Measurements from ENCODE around the gene LGALS3BP.

The LGALS3BP gene

DNA sequence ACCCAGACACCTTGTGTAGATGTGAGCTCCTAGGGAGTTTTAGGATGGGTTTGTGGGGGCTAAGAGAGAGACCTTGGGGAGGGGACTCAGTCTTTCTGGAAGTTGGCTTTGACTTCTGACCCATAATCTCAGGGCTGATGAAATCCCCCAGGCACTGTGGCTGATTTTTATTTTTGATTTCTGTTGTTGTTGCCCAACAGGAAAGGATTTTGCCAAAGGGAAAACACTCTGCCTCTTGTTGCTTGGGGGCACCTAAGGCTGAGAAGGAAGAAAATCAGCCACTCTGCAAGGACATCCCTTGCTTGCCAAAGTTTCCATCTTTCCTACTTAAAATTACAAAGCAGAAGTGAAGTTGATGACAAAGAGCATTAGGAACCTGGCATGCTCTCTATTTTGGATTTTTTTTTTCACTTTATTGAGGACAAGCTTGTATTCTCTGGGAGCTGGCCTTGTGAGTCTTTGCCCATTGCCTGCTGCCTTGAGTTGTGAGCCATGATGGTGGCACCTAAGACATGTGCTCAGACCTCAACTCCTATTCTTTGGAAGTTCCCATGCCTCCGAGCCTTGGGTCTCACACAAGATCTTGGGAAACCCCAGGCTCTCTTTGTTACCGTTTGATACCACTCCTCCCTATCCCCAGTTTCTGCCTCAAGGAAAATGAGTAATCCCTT lies 41.0 kb upstream of the LGALS3BP start:
- Histone ChIP-seq H3K9me2 (replicated peaks; ENCODE audit: insufficient read depth, low read length) (no peaks in the 10 kb centered on the region), H3K27ac (ENCODE audit: low read depth, low read length) (no peak overlapping the region), H2AFZ (ENCODE audit: low read depth, low read length, severe bottlenecking) (no peak overlapping the region), H3K4me2 (ENCODE audit: low read depth, low read length, poor library complexity, severe bottlenecking) (no peak overlapping the region), H3K27me3 (ENCODE audit: low read length) (no peaks in the 10 kb centered on the region), H3K36me3 (ENCODE audit: low read length) (no peaks in the 10 kb centered on the region), H3K9ac (ENCODE audit: low read length) (no peak overlapping the region), H3F3A (ENCODE audit: insufficient read depth) (no peaks in the 10 kb centered on the region), H4K20me1 (ENCODE audit: low read depth, low read length) (no peaks in the 10 kb centered on the region), H3K9me3 (ENCODE audit: insufficient read depth, low read length) (peaks cover 6% of the 10 kb centered on the region), H3K79me2 (ENCODE audit: insufficient read depth, low read length) (no peaks in the 10 kb centered on the region), H3K4me3 (ENCODE audit: insufficient read depth, low read length, poor library complexity, severe bottlenecking) (no peak overlapping the region)
- TF ChIP-seq, protein P1, sequence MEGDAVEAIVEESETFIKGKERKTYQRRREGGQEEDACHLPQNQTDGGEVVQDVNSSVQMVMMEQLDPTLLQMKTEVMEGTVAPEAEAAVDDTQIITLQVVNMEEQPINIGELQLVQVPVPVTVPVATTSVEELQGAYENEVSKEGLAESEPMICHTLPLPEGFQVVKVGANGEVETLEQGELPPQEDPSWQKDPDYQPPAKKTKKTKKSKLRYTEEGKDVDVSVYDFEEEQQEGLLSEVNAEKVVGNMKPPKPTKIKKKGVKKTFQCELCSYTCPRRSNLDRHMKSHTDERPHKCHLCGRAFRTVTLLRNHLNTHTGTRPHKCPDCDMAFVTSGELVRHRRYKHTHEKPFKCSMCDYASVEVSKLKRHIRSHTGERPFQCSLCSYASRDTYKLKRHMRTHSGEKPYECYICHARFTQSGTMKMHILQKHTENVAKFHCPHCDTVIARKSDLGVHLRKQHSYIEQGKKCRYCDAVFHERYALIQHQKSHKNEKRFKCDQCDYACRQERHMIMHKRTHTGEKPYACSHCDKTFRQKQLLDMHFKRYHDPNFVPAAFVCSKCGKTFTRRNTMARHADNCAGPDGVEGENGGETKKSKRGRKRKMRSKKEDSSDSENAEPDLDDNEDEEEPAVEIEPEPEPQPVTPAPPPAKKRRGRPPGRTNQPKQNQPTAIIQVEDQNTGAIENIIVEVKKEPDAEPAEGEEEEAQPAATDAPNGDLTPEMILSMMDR (IDR thresholded peaks at IDR 0.05; ENCODE audit: insufficient read depth, low read length, poor library complexity, severe bottlenecking) = no peak
- no peak for TF ChIP-seq EZH2phosphoT487 (conservative IDR thresholded peaks at IDR 0.05; ENCODE audit: low read length)

DNA sequence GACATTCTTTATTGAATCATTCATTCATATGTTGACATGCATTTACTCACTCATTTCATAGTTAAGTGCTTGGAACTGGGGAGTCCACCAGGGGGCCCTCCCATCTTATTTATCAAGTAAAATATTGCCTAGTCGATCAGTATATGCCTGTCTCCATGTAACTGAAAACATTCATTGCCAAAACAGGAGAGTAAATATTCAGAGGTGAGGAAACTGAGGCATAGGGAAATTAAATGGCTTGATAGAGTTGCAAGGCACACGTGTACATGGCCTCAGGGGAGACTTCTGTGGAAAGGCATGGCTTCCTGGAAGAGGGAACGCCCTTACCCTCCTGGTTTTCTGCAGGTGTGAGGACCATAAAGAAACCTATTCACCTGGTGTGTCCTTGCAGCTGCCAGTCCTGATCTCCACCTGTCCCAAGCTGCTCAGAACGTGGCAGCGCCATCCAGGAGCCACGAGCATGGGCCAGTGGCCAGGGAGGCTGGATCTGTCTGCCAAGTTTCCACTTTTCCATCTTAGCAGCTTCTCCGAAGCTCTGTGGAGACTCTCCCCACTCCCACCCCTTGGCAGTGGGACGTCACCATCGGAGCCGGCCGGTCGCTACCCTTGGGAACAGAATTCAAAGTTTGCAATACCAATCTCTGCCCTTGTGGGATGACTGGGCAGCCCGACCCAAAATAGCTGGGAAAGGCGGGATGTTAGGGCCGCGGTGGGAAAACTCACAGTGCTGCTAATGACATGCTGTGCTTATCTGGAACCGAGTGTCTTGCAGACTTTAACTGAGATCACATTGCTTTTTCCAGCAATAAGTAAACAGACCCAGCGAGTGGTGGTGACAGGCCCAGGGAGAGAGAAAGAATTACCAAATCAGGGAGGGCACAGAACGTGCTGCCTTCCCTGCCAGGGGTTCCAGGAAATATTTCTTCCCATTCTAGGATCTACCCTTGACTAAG lies 40.2 kb upstream of the LGALS3BP start:
- TF ChIP-seq, protein P1 (IDR thresholded peaks at IDR 0.05; ENCODE audit: insufficient read depth, low read length, poor library complexity, severe bottlenecking) = peak; percentile 43
- no peak for TF ChIP-seq EZH2phosphoT487 (conservative IDR thresholded peaks at IDR 0.05; ENCODE audit: low read length)
- no peak overlapping the region for H3K4me3 ChIP-seq (ENCODE audit: insufficient read depth, low read length, poor library complexity, severe bottlenecking)

GRCh38 chr17:79019261-79019631 lies 39.5 kb upstream of the LGALS3BP start:
- Histone ChIP-seq H3K9ac (ENCODE audit: low read length) (no peak overlapping the region), H3K27me3 (ENCODE audit: low read length) (no peaks in the 10 kb centered on the region), H3K9me3 (ENCODE audit: insufficient read depth, low read length) (peaks cover 14% of the 10 kb centered on the region), H3K36me3 (ENCODE audit: low read length) (no peaks in the 10 kb centered on the region), H3K9me2 (replicated peaks; ENCODE audit: insufficient read depth, low read length) (no peaks in the 10 kb centered on the region), H3F3A (ENCODE audit: insufficient read depth) (no peaks in the 10 kb centered on the region), H3K4me3 (ENCODE audit: insufficient read depth, low read length, poor library complexity, severe bottlenecking) (no peak overlapping the region), H3K79me2 (ENCODE audit: insufficient read depth, low read length) (no peaks in the 10 kb centered on the region), H4K20me1 (ENCODE audit: low read depth, low read length) (no peaks in the 10 kb centered on the region), H3K27ac (ENCODE audit: low read depth, low read length) (no peak overlapping the region), H2AFZ (ENCODE audit: low read depth, low read length, severe bottlenecking) (no peak overlapping the region), H3K4me2 (ENCODE audit: low read depth, low read length, poor library complexity, severe bottlenecking) (no peak overlapping the region)
- TF ChIP-seq, protein P1 (IDR thresholded peaks at IDR 0.05; ENCODE audit: insufficient read depth, low read length, poor library complexity, severe bottlenecking) = no peak
- TF ChIP-seq EZH2phosphoT487 (conservative IDR thresholded peaks at IDR 0.05; ENCODE audit: low read length) = no peak

More for the DNA sequence above, 40.2 kb upstream of the LGALS3BP start:
- H2AFZ ChIP-seq (ENCODE audit: low read depth, low read length, severe bottlenecking) = no peak overlapping the region
- H3K9ac ChIP-seq (ENCODE audit: low read length) = no peak overlapping the region
- no peak overlapping the region for H3K4me2 ChIP-seq (ENCODE audit: low read depth, low read length, poor library complexity, severe bottlenecking)
- H3K9me2 ChIP-seq (replicated peaks; ENCODE audit: insufficient read depth, low read length) = no peaks in the 10 kb centered on the region
- H3K79me2 ChIP-seq (ENCODE audit: insufficient read depth, low read length) = no peaks in the 10 kb centered on the region
- no peaks in the 10 kb centered on the region for H3K36me3 ChIP-seq (ENCODE audit: low read length)
- no peaks in the 10 kb centered on the region for H3K27me3 ChIP-seq (ENCODE audit: low read length)
- peaks cover 11% of the 10 kb centered on the region for H3K9me3 ChIP-seq (ENCODE audit: insufficient read depth, low read length)
- no peaks in the 10 kb centered on the region for H3F3A ChIP-seq (ENCODE audit: insufficient read depth)
- no peak overlapping the region for H3K27ac ChIP-seq (ENCODE audit: low read depth, low read length)
- H4K20me1 ChIP-seq (ENCODE audit: low read depth, low read length) = no peaks in the 10 kb centered on the region

Measured in SU-DHL-6 (cell line).